ENCODE results near the gene PCMT1. TPM values are rescaled to one million over a fixed set of nuclear protein-coding genes. Genes with fewer than 3 reads are reported as not detected.

PCMT1 gene
- total and polyA plus RNA-seq, 9 donors = 48.1 to 71.8 (median 54.7) TPM

DNA sequence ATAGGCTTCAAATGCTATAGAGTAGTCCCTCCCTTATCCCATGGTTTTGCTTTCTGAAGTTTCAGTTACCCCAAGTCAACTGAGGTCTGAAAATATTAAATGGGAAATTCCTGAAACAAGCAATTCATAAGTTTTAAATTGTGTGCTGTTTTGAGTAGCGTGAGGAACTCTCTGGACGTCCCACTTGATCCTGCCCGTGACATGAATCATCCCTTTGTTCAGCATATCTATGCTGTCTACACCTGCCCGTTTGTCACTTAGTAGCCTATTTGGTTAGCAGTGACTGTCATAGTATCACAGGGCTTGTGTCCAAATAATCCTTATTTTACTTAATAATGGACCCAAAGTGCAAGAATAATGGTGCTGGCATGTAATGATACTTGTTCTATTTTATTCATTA, 5.0 kb downstream of the PCMT1 start:
- H3K36me3 ChIP-seq = no peaks in the 10 kb centered on the region
- no peak overlapping the region for H3K4me3 ChIP-seq
- H3K27ac ChIP-seq = no peak overlapping the region
- no peaks in the 10 kb centered on the region for H3K27me3 ChIP-seq
- 89 to 94% (median 92%) methylated on average over 4 of the region's 4 CpGs for WGBS, 3 donors
- no peak for DNase-seq
- no peaks in the 10 kb centered on the region for H3K9me3 ChIP-seq
- TF ChIP-seq, protein P1, sequence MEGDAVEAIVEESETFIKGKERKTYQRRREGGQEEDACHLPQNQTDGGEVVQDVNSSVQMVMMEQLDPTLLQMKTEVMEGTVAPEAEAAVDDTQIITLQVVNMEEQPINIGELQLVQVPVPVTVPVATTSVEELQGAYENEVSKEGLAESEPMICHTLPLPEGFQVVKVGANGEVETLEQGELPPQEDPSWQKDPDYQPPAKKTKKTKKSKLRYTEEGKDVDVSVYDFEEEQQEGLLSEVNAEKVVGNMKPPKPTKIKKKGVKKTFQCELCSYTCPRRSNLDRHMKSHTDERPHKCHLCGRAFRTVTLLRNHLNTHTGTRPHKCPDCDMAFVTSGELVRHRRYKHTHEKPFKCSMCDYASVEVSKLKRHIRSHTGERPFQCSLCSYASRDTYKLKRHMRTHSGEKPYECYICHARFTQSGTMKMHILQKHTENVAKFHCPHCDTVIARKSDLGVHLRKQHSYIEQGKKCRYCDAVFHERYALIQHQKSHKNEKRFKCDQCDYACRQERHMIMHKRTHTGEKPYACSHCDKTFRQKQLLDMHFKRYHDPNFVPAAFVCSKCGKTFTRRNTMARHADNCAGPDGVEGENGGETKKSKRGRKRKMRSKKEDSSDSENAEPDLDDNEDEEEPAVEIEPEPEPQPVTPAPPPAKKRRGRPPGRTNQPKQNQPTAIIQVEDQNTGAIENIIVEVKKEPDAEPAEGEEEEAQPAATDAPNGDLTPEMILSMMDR (IDR thresholded peaks at IDR 0.05) = no peak
- no peak for TF ChIP-seq POLR2A (IDR thresholded peaks at IDR 0.05)
- TF ChIP-seq EP300 (IDR thresholded peaks at IDR 0.05) = no peak
- H3K4me1 ChIP-seq (ENCODE audit: insufficient read depth) = peaks cover 6% of the 10 kb centered on the region
- intact Hi-C loops (cut with DNase I) = no loop called here

DNA sequence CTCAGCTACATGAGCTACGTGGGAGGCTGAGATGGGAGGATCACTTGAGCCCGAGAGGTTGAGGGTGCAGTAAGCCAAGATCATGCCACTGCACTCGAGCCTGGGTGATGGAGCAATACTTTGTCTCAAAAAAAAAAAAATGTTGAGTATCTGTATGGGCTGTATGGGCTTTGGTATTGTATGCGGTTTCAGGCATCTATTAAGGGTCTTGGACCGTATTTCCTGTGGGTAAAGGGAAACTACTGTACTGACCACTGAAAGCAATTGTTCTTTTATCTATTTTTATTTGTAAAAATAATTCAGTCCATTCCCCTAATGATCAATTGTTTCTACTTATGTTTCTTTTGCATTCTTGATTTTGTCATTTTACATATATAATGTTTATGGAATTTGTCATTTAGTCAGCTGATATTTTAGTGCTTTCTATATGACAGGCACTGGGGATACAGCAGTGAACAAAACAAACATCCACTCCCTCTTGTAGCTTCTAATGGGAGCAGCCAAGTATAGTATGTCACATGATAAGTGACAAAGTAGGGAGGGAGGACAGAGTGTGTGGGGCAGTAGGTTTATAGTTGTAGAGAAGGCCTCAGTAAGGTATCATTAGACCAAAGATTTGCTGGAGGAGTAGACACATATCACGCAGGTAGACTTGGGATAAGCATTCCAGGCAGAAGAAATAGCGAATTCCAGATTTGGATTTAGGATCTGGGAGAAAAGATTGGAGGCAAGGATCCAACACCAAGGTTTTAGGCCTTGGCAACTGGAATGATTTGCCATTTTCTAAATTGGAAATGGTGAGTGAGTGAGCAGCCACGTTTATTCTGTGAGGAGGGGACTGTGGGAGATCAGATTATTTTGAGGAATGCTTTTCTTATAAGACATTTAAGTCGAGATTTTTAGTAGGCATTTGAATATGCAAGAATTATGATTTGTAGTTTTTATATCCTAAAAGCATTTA, 6.0 kb downstream of the PCMT1 start:
- peaks cover 6% of the 10 kb centered on the region for H3K4me1 ChIP-seq (ENCODE audit: insufficient read depth)
- H3K4me3 ChIP-seq = no peak overlapping the region
- H3K36me3 ChIP-seq = no peaks in the 10 kb centered on the region
- no peaks in the 10 kb centered on the region for H3K9me3 ChIP-seq
- no peak overlapping the region for H3K27ac ChIP-seq
- intact Hi-C loops (cut with DNase I) = no loop called here
- H3K27me3 ChIP-seq = no peaks in the 10 kb centered on the region
- TF ChIP-seq, protein P1 (IDR thresholded peaks at IDR 0.05) = no peak
- TF ChIP-seq POLR2A (IDR thresholded peaks at IDR 0.05) (no peak), EP300 (IDR thresholded peaks at IDR 0.05) (no peak)
- DNase-seq = no peak
- WGBS, 3 donors = 85 to 87% (median 86%) methylated on average over 9 of the region's 9 CpGs

DNA sequence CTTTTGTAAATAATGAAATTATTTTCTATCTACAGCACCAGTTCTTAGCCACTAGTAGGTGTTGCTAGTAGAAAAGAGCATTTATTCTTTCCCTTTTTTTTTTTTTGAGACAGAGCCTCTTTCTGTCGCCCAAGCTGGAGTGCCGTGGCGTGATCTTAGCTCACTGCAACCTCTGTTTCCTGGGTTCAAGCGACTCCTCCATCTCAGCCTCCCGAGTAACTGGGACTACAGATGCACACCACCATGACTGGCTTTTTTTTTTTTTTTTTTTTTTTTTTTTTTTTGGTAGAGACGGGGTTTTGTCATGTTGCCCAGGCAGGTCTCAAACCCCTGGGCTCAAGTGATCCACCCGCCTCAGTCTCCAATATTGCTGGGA, 6.7 kb downstream of the PCMT1 start:
- intact Hi-C loops (cut with DNase I) = no loop called here
- WGBS, 3 donors = 90 to 95% (median 94%) methylated on average over 7 of the region's 7 CpGs
- H3K4me1 ChIP-seq (ENCODE audit: insufficient read depth) = peaks cover 4% of the 10 kb centered on the region
- TF ChIP-seq, protein P1 (IDR thresholded peaks at IDR 0.05) = no peak
- TF ChIP-seq POLR2A (IDR thresholded peaks at IDR 0.05) = no peak
- no peak for TF ChIP-seq EP300 (IDR thresholded peaks at IDR 0.05)
- H3K27ac ChIP-seq = no peak overlapping the region
- no peak for DNase-seq
- H3K36me3 ChIP-seq = no peaks in the 10 kb centered on the region
- no peaks in the 10 kb centered on the region for H3K9me3 ChIP-seq
- no peaks in the 10 kb centered on the region for H3K27me3 ChIP-seq
- no peak overlapping the region for H3K4me3 ChIP-seq

DNA sequence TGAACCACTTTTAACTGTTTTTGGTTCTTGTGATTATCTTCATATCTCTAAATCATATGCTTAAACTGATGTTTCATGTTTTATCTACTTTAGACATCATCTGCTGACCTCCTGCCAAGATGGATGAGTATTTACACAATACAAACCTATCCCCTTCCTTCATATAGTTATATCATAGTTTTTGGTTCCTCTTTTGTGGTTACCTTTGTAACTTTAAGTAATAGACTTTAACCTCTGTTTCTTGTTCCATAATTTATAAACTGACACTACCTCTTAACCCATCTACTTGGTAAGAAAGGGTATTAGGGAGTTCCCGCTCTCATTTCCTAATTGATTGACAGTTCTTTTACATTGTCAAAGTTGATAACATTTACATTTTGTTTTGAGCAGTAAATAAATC, 11.9 kb downstream of the PCMT1 start:
- TF ChIP-seq, protein P1 (IDR thresholded peaks at IDR 0.05) = no peak
- TF ChIP-seq EP300 (IDR thresholded peaks at IDR 0.05) (no peak), POLR2A (IDR thresholded peaks at IDR 0.05) (no peak)
- Histone ChIP-seq H3K36me3 (no peaks in the 10 kb centered on the region), H3K27ac (no peak overlapping the region), H3K9me3 (no peaks in the 10 kb centered on the region), H3K4me3 (no peak overlapping the region), H3K27me3 (no peaks in the 10 kb centered on the region), H3K4me1 (ENCODE audit: insufficient read depth) (no peaks in the 10 kb centered on the region)
- intact Hi-C loops (cut with DNase I) = no loop called here
- DNase-seq = no peak
- 95 to 100% (median 97%) methylated on average over 1 of the region's 1 CpG for WGBS, 3 donors

Measured in ovary (tissue), 9 donors.